HFFc6 (cell line): ENCODE results near the gene SERINC4. TPM values are rescaled to one million over a fixed set of nuclear protein-coding genes. Genes with fewer than 3 reads are reported as not detected.
"Not testable (repeated sequence)": the region's sequence is repeated elsewhere in the genome, so short reads cannot be mapped to it uniquely, and the experiment has no call there.

Source experiments
- DNase-seq: peaks from one replicate; pipeline ENCODE4 v3.0.0-alpha.2; 2018
- H3K27ac Mint-ChIP-seq: 2 replicates; pipeline ENCODE4 v1.8.0; 2020; ENCODE audit warnings: mild to moderate bottlenecking, mixed read lengths
- H3K27me3 Mint-ChIP-seq: 2 replicates; pipeline ENCODE4 v1.8.0; 2021; ENCODE audit warnings: mild to moderate bottlenecking, moderate library complexity, mixed read lengths; ENCODE audit not compliant: insufficient read depth
- H3K36me3 Mint-ChIP-seq: 2 replicates; pipeline ENCODE4 v1.8.0; 2021; ENCODE audit warnings: low read depth, mixed read lengths
- H3K4me1 Mint-ChIP-seq: 2 replicates; pipeline ENCODE4 v1.8.0; 2020; ENCODE audit warnings: low read depth, mixed read lengths
- H3K4me3 Mint-ChIP-seq: 2 replicates; pipeline ENCODE4 v1.8.0; 2020; ENCODE audit warnings: mild to moderate bottlenecking, moderate library complexity, mixed read lengths
- H3K9me3 Mint-ChIP-seq: 2 replicates; pipeline ENCODE4 v1.8.0; 2020; ENCODE audit warnings: mild to moderate bottlenecking, mixed read lengths
- total RNA-seq, 6 experiments: library from RNA; stranded (reverse); fragmentation: NEBNext Ultra II Directional; extraction: Animal tissue kit (Norgen Biotek cat#: 25700); gene quantifications; 2 replicates in 1 of 6; 3 replicates in 5 of 6; pipeline ENCODE4 v1.2.3, GENCODE V29; 2021
- TF ChIP-seq, protein P1 (sequence below): fragments of 200-600 bp; sonication (generic); IDR thresholded peaks from 2 replicates; pipeline ENCODE4 v1.5.0; 2021; ENCODE audit warnings: antibody characterized with exemption, mild to moderate bottlenecking

The SERINC4 gene
- total RNA-seq, 6 experiments from 2014 or later: 0.07 to 0.11 (median 0.09) TPM; not detected in 3

DNA sequence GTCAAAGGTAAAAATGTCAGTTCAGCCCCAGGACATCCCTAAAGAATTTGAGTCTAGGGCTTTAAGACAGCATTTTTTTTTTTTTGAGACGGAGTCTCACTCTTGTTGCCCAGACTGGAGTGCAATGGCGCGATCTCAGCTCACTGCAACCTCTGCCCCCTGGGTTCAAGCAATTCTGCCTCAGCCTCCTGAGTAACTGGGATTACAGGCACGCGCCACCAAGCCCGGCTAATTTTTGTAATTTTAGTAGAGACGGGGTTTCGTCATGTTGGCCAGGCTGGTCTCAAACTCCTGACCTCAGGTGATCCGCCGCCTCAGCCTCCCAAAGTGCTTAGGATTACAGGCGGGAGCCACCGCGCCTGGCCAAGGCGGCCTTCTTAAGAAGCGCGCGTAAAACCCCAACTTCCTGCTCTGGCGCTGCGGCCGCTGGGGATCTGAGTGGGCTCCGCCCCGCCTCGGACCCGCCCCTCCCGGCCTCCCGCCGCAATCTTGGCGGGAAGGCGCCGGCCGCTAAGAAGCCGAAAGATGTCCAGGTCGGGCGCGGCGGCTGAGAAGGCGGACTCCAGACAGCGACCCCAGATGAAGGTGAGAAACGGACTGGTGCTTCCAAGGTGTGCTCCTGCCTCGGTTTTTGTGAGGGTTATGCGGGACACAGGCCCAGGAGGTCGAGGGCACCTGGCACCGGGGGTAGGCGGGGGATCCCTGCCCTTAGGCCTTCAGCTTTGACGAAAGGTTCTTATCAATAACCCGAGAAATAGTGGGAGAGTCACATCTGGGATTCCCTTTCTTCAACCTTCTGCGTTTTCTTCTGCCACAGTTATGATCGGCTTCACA is 26.7 kb upstream of the SERINC4 start, which contains the start of gene WDR76:
Gene WDR76 (plus strand): TSS at position 495 of the 834 bp plus-strand sequence. CDS start 31 bp downstream, at position 526.
- peaks cover 4% of the 10 kb centered on the region for H3K9me3 Mint-ChIP-seq
- TF ChIP-seq, protein P1, sequence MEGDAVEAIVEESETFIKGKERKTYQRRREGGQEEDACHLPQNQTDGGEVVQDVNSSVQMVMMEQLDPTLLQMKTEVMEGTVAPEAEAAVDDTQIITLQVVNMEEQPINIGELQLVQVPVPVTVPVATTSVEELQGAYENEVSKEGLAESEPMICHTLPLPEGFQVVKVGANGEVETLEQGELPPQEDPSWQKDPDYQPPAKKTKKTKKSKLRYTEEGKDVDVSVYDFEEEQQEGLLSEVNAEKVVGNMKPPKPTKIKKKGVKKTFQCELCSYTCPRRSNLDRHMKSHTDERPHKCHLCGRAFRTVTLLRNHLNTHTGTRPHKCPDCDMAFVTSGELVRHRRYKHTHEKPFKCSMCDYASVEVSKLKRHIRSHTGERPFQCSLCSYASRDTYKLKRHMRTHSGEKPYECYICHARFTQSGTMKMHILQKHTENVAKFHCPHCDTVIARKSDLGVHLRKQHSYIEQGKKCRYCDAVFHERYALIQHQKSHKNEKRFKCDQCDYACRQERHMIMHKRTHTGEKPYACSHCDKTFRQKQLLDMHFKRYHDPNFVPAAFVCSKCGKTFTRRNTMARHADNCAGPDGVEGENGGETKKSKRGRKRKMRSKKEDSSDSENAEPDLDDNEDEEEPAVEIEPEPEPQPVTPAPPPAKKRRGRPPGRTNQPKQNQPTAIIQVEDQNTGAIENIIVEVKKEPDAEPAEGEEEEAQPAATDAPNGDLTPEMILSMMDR: no peak
- peak; percentile 49 for DNase-seq
- peaks cover 37% of the 10 kb centered on the region for H3K4me1 Mint-ChIP-seq
- H3K27ac Mint-ChIP-seq: peak within 1 kb of the TSS; percentile 82
- no peaks in the 10 kb centered on the region; the same call in none of the 2 replicates for H3K27me3 Mint-ChIP-seq
- H3K4me3 Mint-ChIP-seq: peak within 1 kb of the TSS; percentile 87
- peaks cover 16% of the 10 kb centered on the region for H3K36me3 Mint-ChIP-seq

DNA sequence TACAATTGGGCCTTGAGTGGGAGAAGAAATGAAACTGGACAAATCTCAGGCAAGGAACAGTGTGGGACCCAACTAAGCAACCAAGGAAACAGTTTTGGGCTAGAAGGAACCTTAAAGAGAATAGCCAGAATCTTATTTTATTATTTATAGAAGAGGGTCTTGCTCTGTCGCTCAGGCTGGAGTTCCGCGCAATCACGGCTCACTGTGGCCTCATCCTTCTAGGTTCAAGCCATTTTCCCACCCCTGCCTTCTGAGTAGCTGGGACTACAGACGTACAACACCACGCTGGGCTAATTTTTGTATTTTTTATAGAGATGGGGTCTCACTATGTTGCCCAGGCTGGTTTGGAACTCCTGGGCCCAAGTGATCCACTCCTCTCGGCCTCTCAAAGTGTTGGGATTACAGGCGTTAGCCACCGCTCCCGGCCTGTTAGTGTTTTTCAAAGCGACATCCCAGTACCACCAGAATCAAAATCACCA is 26.0 kb upstream of the SERINC4 start:
- DNase-seq: no peak
- peaks cover 18% of the 10 kb centered on the region for H3K36me3 Mint-ChIP-seq
- TF ChIP-seq, protein P1: no peak
- no peaks in the 10 kb centered on the region; the same call in none of the 2 replicates for H3K27me3 Mint-ChIP-seq
- peak overlapping the region; percentile 87 for H3K4me3 Mint-ChIP-seq
- H3K4me1 Mint-ChIP-seq: peaks cover 43% of the 10 kb centered on the region
- peak overlapping the region; percentile 82; the same call in 1 of the 2 replicates for H3K27ac Mint-ChIP-seq
- peaks cover 4% of the 10 kb centered on the region for H3K9me3 Mint-ChIP-seq

DNA sequence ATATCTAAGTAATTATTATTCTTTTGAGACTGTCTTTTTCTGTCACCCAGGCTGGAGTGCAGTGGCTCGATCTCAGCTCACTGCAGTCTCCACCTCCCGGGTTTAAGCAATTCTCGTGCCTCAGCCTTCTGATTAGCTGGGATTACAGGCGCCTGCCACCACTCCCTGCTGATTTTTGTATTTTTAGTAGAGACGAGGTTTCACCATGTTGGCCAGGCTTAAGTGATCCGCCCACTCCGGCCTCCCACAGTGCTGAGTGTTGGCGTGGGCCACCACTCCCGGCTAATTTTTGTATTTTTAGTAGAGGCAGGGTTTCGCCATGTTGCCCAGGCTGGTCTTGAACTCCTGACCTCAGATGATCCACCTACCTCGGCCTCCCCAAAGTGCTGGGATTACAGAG is 25.3 kb upstream of the SERINC4 start:
- H3K27ac Mint-ChIP-seq, H3K9me3 Mint-ChIP-seq, H3K4me3 Mint-ChIP-seq, H3K27me3 Mint-ChIP-seq, DNase-seq: not testable (repeated sequence)
- H3K36me3 Mint-ChIP-seq: peaks cover 18% of the 10 kb centered on the region
- peaks cover 43% of the 10 kb centered on the region for H3K4me1 Mint-ChIP-seq

DNA sequence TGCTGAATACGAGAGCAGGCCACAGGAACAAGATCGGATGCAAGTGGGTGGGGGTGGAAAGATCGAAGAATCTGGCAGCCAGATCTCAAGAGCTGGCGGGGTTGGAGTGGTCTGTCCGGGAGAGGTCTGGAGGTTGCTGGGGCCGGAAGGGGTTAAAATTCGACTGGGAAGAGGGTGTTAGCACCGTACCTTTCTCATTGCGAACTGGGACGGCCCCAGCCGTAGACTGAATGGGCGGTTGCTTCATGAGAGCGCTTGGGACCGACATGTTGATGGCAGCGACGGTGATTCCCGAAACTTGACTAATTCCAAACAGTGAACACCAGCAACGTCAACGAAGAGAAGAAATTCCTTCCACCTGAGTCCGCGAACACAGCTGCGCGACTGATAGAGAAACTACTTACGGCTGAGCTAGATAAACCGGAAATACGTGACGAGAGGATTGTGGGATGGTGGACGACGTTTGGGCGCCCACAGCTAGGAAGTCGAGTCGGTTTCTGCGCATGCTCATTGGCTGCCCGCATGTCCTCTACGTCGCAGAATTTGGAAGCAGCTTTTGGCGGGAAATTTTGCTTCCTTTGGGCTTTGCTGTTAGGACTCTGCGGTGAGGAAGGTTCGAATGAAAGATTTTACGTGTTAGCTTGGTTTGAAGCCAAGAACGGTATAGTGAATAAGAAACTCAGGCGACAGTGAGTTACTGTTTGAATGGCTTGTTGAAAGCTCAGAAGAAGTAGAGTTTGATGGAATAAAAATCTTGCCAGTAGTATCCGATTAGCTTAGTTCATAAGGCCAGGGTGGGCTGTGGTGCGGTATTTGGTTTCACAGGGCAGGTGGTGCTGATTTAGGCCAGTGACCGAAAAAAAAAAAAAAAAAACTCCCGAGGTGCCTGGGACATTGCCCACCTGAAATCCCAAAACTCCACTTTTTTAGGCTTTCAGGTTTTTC is 24.6 kb upstream of the SERINC4 start, which contains the start of gene MFAP1:
Gene MFAP1 (minus strand): TSS at position 389 of the 945 bp plus-strand sequence. CDS start 121 bp downstream, at position 268.
- peaks cover 14% of the 10 kb centered on the region for H3K36me3 Mint-ChIP-seq

DNA sequence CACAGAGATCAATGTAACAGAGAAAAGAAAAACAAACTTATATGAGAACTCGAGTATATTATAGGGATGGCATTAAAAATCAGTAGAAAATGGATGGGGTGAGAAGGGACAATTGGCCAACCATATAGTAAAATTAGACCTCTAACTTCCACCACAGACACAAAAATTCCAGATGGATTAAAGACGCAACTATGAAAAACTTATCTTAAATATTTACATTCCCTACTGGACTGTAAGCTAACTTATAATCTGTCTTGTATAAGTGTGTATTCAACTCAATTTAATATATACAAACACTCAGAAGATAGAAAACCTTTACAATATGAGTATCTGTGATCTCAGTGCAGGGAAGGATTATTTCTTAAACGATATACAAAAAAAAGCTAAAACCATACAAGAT is 21.5 kb upstream of the SERINC4 start:
- Mint-ChIP-seq H3K27ac (peak overlapping the region; percentile 17; the same call in 1 of the 2 replicates), H3K36me3 (peaks cover 14% of the 10 kb centered on the region), H3K4me3 (no peak overlapping the region), H3K4me1 (peaks cover 17% of the 10 kb centered on the region), H3K9me3 (peaks cover 4% of the 10 kb centered on the region), H3K27me3 (no peaks in the 10 kb centered on the region; the same call in none of the 2 replicates)
- TF ChIP-seq, protein P1: no peak
- DNase-seq: no peak

More for the DNA sequence above, 24.6 kb upstream of the SERINC4 start, which contains the start of gene MFAP1:
- TF ChIP-seq, protein P1: no peak
- Mint-ChIP-seq H3K27ac (peak within 1 kb of the TSS; percentile 98), H3K4me1 (peaks cover 43% of the 10 kb centered on the region), H3K27me3 (no peaks in the 10 kb centered on the region; the same call in none of the 2 replicates), H3K9me3 (peaks cover 4% of the 10 kb centered on the region), H3K4me3 (peak within 1 kb of the TSS; percentile 96)
- peak; percentile 95 for DNase-seq

DNA sequence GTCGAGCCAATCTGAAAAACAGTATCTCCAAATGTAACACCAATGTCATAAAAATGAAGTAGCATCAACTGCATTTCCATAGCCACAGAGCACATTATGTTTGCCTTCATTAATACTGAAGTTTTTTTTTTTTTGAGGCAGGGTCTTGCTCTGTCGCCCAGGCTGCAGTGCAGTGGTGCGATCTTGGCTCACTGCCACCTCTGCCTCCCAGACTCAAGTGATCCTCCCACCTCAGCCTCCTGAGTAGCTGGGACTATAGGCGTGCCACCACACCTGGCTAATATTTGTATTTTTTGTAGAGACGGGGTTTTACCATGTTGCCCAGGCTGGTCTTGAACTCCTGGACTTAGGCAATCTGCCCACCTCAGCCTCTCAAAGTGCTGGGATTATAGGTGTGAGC is 15.0 kb upstream of the SERINC4 start:
- peaks cover 32% of the 10 kb centered on the region for H3K36me3 Mint-ChIP-seq
- not testable (repeated sequence) for H3K4me3 Mint-ChIP-seq, H3K9me3 Mint-ChIP-seq, H3K4me1 Mint-ChIP-seq, H3K27me3 Mint-ChIP-seq, DNase-seq, H3K27ac Mint-ChIP-seq
